RWPE1 (cell line): ENCODE data around the gene SYT1.

Experiments
- CTCF ChIA-PET: fragments of 350-600 bp; sonication (Branson Sonifier 250); formaldehyde crosslinking; extraction: SDS; loops from one replicate; lab custom pipeline; 2021; lab: Yijun Ruan, JAX
- POLR2A ChIA-PET: fragments of 400-600 bp; formaldehyde crosslinking; extraction: SDS; loops from one replicate; lab custom pipeline; 2020; ENCODE audit warnings: antibody characterized with exemption; ENCODE audit not compliant: low non-redundant PET; lab: Yijun Ruan, JAX
- DNase-seq: peaks from one replicate; pipeline ENCODE4 v3.0.0; 2012; ENCODE audit warnings: low spot score
- H3K27ac ChIP-seq: fragments of 450-650 bp; 2 replicates; pipeline ENCODE4 v1.5.1; 2017
- TF ChIP-seq, protein P1 (sequence below): fragments of 450-650 bp; conservative IDR thresholded peaks from 2 replicates; pipeline ENCODE4 v1.5.1; 2017; ENCODE audit warnings: low read depth, mild to moderate bottlenecking

SYT1 gene

DNA sequence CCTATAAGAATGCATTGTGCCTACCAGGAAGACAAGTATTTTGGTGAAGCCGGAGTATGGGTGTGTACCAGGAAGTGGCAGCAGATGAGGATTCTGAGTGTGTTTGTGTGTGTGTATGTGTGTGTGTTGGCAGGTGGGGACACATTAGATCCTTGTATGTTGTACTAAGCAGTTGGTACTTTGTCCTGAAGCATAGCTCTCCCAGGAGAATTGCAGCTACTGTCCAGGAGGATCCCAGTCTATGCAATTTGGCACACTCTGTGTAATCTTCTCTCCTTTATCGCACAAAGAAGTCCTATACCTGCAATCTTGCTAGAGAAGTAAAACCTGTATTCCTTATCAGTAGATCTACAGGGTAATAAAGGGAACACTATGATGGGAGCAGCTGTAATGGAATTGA is 549.7 kb downstream of the SYT1 start:
- ChIA-PET POLR2A (no interaction called here), CTCF (no interaction called here)
- TF ChIP-seq, protein P1, sequence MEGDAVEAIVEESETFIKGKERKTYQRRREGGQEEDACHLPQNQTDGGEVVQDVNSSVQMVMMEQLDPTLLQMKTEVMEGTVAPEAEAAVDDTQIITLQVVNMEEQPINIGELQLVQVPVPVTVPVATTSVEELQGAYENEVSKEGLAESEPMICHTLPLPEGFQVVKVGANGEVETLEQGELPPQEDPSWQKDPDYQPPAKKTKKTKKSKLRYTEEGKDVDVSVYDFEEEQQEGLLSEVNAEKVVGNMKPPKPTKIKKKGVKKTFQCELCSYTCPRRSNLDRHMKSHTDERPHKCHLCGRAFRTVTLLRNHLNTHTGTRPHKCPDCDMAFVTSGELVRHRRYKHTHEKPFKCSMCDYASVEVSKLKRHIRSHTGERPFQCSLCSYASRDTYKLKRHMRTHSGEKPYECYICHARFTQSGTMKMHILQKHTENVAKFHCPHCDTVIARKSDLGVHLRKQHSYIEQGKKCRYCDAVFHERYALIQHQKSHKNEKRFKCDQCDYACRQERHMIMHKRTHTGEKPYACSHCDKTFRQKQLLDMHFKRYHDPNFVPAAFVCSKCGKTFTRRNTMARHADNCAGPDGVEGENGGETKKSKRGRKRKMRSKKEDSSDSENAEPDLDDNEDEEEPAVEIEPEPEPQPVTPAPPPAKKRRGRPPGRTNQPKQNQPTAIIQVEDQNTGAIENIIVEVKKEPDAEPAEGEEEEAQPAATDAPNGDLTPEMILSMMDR: no peak
- no peak for DNase-seq
- no peak overlapping the region for H3K27ac ChIP-seq

DNA sequence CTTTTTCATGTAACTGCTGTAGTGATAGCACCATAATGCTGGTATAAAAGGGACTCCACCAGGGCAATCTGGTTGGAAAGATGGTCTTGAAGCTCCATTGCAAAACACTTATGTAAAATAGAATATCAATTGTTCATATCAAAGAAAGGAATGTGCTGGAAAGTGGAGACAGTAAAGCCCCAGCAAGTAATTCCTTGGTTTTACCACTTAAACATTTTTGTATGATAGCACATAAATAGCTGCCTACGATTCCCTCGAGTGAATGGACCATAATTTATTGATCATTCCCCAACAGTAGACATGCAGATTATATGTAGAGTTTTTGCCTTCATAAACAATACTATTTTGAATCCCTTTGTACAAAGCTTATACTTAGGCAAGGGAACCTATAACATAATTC is 550.7 kb downstream of the SYT1 start:
- TF ChIP-seq, protein P1: no peak
- no peak overlapping the region for H3K27ac ChIP-seq
- CTCF ChIA-PET: interaction anchor here (1.0 kb wide), 1 partner anchor 9 kb away, joined by 4 read pairs; no protein-coding TSS in a partner anchor
- no peak for DNase-seq
- POLR2A ChIA-PET: no interaction called here

- TF ChIP-seq, protein P1: no peak
- H3K27ac ChIP-seq: no peak overlapping the region
- ChIA-PET CTCF (interaction anchor here (1.0 kb wide), 1 partner anchor 9 kb away, joined by 4 read pairs; no protein-coding TSS in a partner anchor), POLR2A (no interaction called here)
- peak; percentile 13 for DNase-seq
Measured at GRCh38 chr12:79415746-79416435, 551.3 kb downstream of the SYT1 start.

- POLR2A ChIA-PET: no interaction called here
- H3K27ac ChIP-seq: no peak overlapping the region
- peak; percentile 62 for DNase-seq
- TF ChIP-seq, protein P1: peak; percentile 59
- CTCF ChIA-PET: interaction anchor here (0.6 to 1.8 kb wide), 12 partner anchors 9 to 1912 kb away, joined by 3 to 7 read pairs (median 4); no protein-coding TSS in a partner anchor
Measured at GRCh38 chr12:79420146-79420618, 555.6 kb downstream of the SYT1 start.

GRCh38 chr12:79421236-79421740 is 556.7 kb downstream of the SYT1 start:
- DNase-seq: no peak
- H3K27ac ChIP-seq: no peak overlapping the region
- TF ChIP-seq, protein P1: no peak
- CTCF ChIA-PET: interaction anchor here (0.6 to 1.8 kb wide), 3 partner anchors 267 to 381 kb away, joined by 3 to 4 read pairs (median 4); no protein-coding TSS in a partner anchor
- POLR2A ChIA-PET: no interaction called here

DNA sequence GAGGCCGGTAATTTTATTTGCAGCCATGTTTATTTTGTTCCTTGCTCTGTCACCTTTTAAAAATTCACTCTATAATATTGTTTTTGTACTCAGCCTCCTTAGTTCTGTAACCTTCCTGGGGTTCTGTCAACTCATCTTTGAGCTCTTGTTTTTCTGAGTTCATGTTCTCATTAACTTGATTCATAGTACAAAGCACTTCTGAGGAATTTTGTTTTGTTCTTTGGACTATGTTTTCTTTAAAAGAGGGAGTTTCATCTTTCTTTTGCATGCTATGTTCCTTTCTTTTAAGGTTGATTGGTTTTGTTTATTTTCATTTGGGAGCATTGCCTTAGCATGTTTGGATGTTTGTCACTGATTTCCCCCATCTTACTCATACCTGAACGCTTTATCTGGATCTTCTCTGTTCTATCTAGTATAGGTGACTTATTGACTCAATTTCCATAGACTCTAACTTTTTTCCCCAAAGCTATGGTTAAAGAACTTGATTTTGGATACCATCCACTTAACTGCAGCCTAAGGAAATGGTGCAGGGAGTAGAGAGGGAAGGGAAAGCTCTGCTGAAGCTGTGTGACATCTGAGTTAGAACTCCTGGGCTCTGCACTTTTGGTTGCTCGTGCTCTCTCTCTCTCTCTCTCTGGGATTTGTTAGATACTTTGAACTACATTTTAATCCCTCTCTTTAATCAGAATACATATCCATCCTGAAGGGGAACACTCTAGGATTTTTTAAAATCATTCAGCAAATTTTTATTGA is 557.7 kb downstream of the SYT1 start:
- no peak overlapping the region for H3K27ac ChIP-seq
- POLR2A ChIA-PET: no interaction called here
- CTCF ChIA-PET: no interaction called here
- no peak for DNase-seq
- TF ChIP-seq, protein P1: no peak
